Measurements from ENCODE around the gene LIM2.
A peak's percentile ranks its signal among the peaks of the same experiment; 100 is the strongest.
"Not testable (repeated sequence)": the region's sequence is repeated elsewhere in the genome, so short reads cannot be mapped to it uniquely, and the experiment has no call there.

LIM2 gene, protein sequence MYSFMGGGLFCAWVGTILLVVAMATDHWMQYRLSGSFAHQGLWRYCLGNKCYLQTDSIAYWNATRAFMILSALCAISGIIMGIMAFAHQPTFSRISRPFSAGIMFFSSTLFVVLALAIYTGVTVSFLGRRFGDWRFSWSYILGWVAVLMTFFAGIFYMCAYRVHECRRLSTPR

GRCh38 chr19:51387924-51388389 lies at the start of gene LIM2:
Gene LIM2, minus strand, starts transcription at chr19:51387974. Its CDS starts 531 bp downstream, at chr19:51387443.
- no peak for DNase-seq (ENCODE audit: low spot score)

DNA sequence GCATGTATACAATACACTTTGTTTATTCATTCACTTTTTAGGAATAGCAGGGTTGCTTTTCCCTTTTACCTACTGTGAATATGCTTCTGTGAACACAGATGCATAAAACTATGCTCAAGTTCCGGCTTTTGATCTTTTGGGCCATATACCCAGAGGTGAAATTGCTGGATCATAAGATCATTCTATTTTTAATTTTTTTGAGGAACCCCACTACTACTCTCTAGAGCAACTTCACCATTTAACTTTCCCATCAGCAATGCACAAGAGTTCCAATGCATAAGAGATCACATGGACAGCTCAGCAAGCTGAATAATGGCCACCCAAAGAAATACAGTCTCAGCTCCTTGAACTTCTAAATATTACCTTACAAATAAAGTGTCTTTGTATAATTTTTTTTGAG lies 46.7 kb upstream of the LIM2 start:
- no peak for DNase-seq (ENCODE audit: low spot score)

- no peak for DNase-seq (ENCODE audit: low spot score)
These were observed 45.3 kb upstream of the LIM2 start for GRCh38 chr19:51433043-51433442.

DNA sequence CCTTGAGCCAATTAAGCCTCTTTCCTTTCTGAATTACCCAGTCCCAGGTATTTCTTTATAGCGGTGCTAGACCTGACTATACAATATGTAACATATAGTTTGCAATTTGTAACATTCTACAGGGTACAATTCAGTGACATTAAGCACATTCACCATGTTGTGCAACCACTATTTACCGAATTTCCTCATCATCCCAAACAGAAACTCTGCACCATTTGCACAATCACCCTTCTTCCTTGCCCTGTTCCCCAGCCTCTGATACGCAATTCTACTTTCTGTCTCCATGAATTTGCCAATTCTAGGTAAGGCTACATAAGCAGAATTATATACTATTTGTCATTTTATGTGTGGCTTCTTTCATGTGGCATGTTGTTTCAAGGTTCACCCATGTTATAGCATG lies 43.4 kb upstream of the LIM2 start:
- no peak for DNase-seq (ENCODE audit: low spot score)

DNA sequence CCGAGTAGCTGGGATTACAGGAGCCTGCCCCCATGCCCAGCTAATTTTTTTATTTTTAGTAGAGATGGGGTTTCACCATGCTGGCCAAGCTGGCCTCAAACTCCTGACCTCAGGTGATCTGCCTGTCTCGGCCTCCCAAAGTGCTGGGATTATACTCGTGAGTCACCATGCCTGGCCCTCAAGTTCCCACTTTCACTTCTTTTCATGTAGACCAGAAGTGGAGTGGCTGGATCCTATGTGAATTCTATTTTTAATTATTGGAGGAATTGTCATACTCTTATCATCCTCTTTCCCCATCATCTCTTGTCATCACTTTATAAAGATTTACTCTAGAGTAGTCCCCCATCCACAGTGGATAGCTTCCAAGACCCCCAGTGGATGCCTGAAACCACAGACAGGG lies 42.4 kb upstream of the LIM2 start:
- no peak for DNase-seq (ENCODE audit: low spot score)

DNA sequence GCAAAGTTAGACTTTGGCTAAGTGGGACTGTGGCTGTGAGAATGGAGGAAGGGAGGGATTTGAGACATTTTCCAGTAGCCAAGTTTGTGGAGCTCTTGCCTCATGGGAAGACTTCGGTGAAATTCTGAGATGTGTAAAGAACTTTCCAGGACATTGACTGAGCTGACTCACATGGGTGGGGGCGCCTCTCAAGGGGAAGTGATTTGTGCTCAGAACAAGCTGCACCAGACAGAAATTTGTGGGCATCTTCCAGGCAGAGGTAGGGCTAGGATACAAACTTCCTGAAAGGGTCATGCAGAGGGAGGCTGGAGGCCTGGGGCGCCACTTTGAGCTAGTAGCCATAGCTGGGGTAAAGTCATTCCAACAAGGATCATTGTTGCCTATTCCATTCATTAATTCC lies 39.4 kb upstream of the LIM2 start:
- no peak for DNase-seq (ENCODE audit: low spot score)

GRCh38 chr19:51422053-51422448 lies 34.3 kb upstream of the LIM2 start:
- DNase-seq (ENCODE audit: low spot score), result peak; percentile 84

DNA sequence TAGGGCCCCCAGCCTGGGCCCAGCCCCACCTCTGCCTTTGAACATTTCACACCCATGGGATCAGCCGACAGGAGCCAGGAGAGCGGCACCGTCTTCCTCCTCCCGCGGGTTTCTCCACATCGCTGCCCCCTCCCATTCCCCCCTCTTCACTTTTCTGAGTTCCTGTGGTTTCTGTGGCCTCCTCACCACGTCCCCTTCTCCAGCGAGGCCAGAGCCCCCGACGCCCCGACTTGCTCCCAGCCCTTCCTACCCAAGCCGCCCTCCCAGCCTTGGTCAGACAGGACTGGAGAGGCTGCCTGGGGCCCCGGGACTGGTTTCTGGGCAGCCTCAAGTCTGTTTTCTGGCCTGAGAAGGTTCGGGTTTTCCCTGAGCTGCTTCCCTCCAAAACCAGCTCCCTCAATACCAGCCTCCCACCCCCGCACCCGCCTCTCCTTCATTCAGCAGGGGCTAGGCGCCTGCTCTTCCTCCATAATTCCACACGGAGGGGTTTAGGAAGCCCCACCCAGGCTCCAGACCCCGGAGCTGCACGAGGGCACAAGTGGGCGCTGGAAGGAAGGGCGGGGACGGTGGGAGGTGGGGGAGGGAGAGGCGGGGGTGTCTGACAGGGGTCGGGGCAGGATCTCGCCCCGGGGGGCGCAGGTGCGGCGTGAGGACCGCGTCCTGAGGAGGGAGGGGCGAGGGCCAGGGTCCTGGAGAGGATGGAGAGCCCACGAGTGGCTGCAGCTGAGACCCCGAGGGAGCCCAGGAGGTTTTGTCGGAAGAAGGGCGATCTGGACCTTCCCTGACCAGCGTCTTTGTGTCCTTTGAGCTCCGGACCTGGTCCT lies 33.7 kb upstream of the LIM2 start:
- DNase-seq (ENCODE audit: low spot score), result no peak

GRCh38 chr19:51420511-51420910 lies 32.7 kb upstream of the LIM2 start:
- not testable (repeated sequence) for DNase-seq (ENCODE audit: low spot score)

GRCh38 chr19:51418707-51419106 lies 30.9 kb upstream of the LIM2 start:
- DNase-seq (ENCODE audit: low spot score), result no peak

DNA sequence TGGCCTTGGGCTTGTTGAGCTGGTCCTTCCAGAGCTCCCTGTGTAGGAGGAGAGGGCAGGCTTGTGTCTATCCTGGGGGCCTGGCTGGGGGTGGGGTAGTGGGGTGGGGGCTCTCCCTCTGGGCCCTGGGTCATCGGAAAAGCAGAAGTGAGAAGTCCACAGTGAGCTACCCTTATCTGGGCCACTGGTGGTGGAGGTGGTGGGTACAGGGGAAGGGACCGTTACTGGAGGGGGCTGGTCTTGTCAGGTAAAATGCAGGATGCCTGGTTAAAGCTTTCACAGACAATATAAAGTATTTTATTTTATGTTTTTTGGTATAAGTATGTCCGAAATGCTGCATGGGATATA lies 30.0 kb upstream of the LIM2 start:
- DNase-seq (ENCODE audit: low spot score), result no peak

- no peak for DNase-seq (ENCODE audit: low spot score)
These were observed 29.5 kb upstream of the LIM2 start, which contains the start of gene SIGLEC10 for GRCh38 chr19:51417107-51417809. Gene SIGLEC10, minus strand, starts transcription at chr19:51417642. Its CDS starts 61 bp downstream, at chr19:51417581.

DNA sequence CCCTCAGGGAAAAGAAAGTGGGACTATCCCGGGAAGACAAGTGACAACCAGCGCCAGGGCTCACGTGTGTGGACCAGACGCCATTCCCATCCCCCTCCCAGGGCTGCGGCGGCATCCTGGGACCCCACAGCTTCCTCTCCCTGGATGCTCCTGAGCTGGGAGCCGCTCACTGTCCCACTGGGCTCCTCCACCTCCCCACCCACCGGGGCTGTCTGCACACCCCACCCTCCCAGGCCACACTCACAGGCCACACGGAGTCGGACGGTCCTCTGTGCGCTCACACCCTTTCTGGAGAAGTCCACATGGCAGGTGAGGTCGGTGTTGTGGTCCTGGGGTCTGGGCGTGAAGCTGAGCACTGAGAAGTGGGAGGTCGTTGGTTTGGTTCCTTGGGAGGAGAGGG lies 28.6 kb upstream of the LIM2 start:
- DNase-seq (ENCODE audit: low spot score), result not testable (repeated sequence)

GRCh38 chr19:51415187-51415586 lies 27.4 kb upstream of the LIM2 start:
- DNase-seq (ENCODE audit: low spot score), result no peak

GRCh38 chr19:51410950-51411748 lies 23.4 kb upstream of the LIM2 start:
- DNase-seq (ENCODE audit: low spot score), result no peak

- DNase-seq (ENCODE audit: low spot score), result peak; percentile 47
These were observed 19.8 kb upstream of the LIM2 start for GRCh38 chr19:51407511-51408131.

DNA sequence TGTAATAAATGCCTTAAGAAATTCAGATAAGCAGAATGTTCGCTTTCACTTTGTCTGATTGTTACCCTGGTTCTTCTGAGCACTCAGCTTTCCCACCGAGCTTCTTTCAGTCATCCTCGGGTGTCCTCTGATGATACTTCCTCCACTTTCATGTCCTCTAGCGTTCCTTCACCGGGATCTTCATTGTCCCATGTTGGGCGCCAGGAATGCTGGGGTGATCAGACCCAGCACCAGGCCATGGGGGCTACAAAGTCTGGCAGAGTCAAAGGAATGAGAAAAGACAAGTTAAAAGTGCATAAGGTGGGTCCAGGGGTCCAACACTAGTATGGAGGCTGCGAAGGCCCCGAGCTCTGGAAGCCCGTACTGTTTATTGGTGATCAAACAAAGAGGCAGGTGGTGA lies 14.3 kb upstream of the LIM2 start:
- DNase-seq (ENCODE audit: low spot score), result no peak

DNA sequence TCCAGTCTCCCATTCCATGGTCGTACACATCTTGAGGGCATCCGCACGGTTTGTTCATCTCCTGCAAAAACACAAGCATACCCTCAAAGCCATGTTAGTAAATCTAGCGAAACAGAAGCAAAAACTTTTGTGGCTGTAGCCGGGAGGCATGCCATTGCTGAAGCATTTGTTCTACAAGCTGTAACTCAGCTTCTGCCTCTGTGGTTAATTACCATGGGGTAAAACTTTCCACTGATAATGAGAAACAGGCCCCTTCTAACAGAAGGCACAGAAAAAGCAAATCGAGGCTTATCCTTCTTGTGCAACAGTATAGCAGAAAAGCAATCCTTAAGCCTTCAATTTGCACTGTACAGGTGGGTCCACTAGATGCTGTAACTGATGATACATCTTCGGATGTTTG lies 12.2 kb upstream of the LIM2 start:
- DNase-seq (ENCODE audit: low spot score), result not testable (repeated sequence)

- no peak for DNase-seq (ENCODE audit: low spot score)
These were observed 11.5 kb upstream of the LIM2 start for GRCh38 chr19:51399231-51399630.

GRCh38 chr19:51398096-51398704 lies 10.4 kb upstream of the LIM2 start:
- DNase-seq (ENCODE audit: low spot score), result peak; percentile 37

DNA sequence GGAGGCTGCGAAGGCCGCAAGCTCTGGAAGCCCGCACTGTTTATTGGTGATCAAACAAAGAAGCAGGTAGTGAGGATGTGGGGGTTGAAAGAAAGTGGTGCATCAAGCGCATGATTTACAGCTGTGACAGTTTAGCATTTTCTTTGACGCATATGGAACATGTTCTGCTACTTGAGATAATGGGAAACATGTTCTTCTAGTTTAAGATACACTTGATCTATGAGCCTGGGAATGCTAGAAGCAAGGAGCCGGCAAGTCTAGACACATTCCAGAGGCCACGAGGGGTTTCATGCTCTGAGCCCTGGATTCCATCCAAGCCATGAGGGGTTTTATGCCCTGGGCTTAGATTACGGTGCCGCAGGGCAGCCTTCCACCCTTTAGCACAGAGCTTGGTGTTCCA lies 9.7 kb upstream of the LIM2 start:
- DNase-seq (ENCODE audit: low spot score), result not testable (repeated sequence)

All from CD4-positive, alpha-beta T cell treated with Interleukin-15 for 4 hours (primary cell).